K562 treated with DMSO at 1 percent for 48 hours (cell line): ENCODE results near the gene AR. TPM values are rescaled to one million over a fixed set of nuclear protein-coding genes. Genes with fewer than 3 reads are reported as not detected.

Source experiments
- total RNA-seq: library from RNA; unstranded; fragments of 300-600 nt; gene quantifications from 2 replicates; pipeline ENCODE4 v1.2.3, GENCODE V29; 2022; ENCODE audit warnings: low replicate concordance; ENCODE audit errors: extremely low read depth

Gene AR
- total RNA-seq = not detected in 2 replicates

GRCh38 chrX:67543818-67544217 lies at the start of gene AR:
TSS of gene AR (plus strand) at chrX:67544021. CDS start at chrX:67545147, 1,126 bp downstream.

